Hematopoietic multipotent progenitor cell treated with erythropoietin and hydrocortisone succinate and interleukin-3 and kit ligand, for 6 days (in vitro differentiated cells): ENCODE data around the gene ATF7.
"Not testable (repeated sequence)": the region's sequence is repeated elsewhere in the genome, so short reads cannot be mapped to it uniquely, and the experiment has no call there.

Source experiments
- DNase-seq: peaks from one replicate; pipeline ENCODE4 v3.0.0-alpha.2; 2015

ATF7 gene

GRCh38 chr12:53499266-53500141, 126.7 kb downstream of the ATF7 start, which contains the start of gene MAP3K12:
TSS of gene MAP3K12 (minus strand) at chr12:53499458. CDS start at chr12:53487391, 12,067 bp downstream.
- peak; percentile 68 for DNase-seq

GRCh38 chr12:53498235-53498630, 127.9 kb downstream of the ATF7 start:
- no peak for DNase-seq

- no peak for DNase-seq
Observed at GRCh38 chr12:53497461-53497860, 128.7 kb downstream of the ATF7 start.

GRCh38 chr12:53496752-53497032, 129.5 kb downstream of the ATF7 start:
- no peak for DNase-seq

- DNase-seq: no peak
Observed at GRCh38 chr12:53495903-53496751, 130.1 kb downstream of the ATF7 start.

- no peak for DNase-seq
Observed at GRCh38 chr12:53493610-53494391, 132.4 kb downstream of the ATF7 start.

- peak; percentile 94 for DNase-seq
Observed at GRCh38 chr12:53492830-53493609, 133.2 kb downstream of the ATF7 start.

GRCh38 chr12:53492188-53492587, 134.0 kb downstream of the ATF7 start:
- no peak for DNase-seq

- no peak for DNase-seq
Observed at GRCh38 chr12:53489242-53489864, 136.8 kb downstream of the ATF7 start.

GRCh38 chr12:53486736-53487487, 139.3 kb downstream of the ATF7 start:
- no peak for DNase-seq

GRCh38 chr12:53485955-53486735, 140.0 kb downstream of the ATF7 start:
- no peak for DNase-seq

GRCh38 chr12:53484686-53485575, 141.3 kb downstream of the ATF7 start:
- DNase-seq: no peak

GRCh38 chr12:53483979-53484377, 142.2 kb downstream of the ATF7 start:
- DNase-seq: no peak

- no peak for DNase-seq
Observed at GRCh38 chr12:53483225-53483978, 142.8 kb downstream of the ATF7 start.

GRCh38 chr12:53482626-53483168, 143.5 kb downstream of the ATF7 start:
- DNase-seq: no peak

GRCh38 chr12:53481939-53482586, 144.1 kb downstream of the ATF7 start:
- peak; percentile 63 for DNase-seq

GRCh38 chr12:53481458-53481857, 144.7 kb downstream of the ATF7 start:
- DNase-seq: not testable (repeated sequence)
